Uterus (tissue), 4 donors: ENCODE measurements around the gene PCNX3. TPM values are rescaled to one million over a fixed set of nuclear protein-coding genes. Genes with fewer than 3 reads are reported as not detected.

Source experiments
- DNase-seq, 2 donors: peaks; one replicate each; pipeline ENCODE4 v3.0.0-alpha.2; 2019 to 2020
- H3K27ac ChIP-seq, 2 donors: fragments of 200-600 bp; sonication (generic); 1 replicate in 1 of 2; 2 replicates in 1 of 2; pipeline ENCODE4 v1.5.1; 2016 to 2018
- H3K27me3 ChIP-seq, 2 donors: fragments of 200-600 bp; sonication (generic); one replicate each; pipeline ENCODE4 v1.5.1; 2018 to 2019; ENCODE audit warnings: control low read depth in 1 of 2
- H3K36me3 ChIP-seq, 2 donors: fragments of 200-600 bp; sonication (generic); one replicate each; pipeline ENCODE4 v1.5.1; 2019; ENCODE audit warnings: control low read depth in 1 of 2
- H3K4me1 ChIP-seq, 2 donors: fragments of 200-600 bp; sonication (generic); one replicate each; pipeline ENCODE4 v1.5.1; 2018 to 2019; ENCODE audit warnings: control low read depth in 1 of 2
- H3K4me3 ChIP-seq, 2 donors: fragments of 200-600 bp; sonication (generic); 1 replicate in 1 of 2; 2 replicates in 1 of 2; pipeline ENCODE4 v1.5.1; 2018 to 2019; ENCODE audit warnings: mild to moderate bottlenecking in 1 of 2
- H3K9me3 ChIP-seq, 2 donors: fragments of 200-600 bp; sonication (generic); one replicate each; pipeline ENCODE4 v1.5.1; 2019; ENCODE audit warnings: control low read depth in 1 of 2
- CTCF ChIP-seq, 4 experiments: fragments of 200-600 bp in 2 of 4; fragments of 450-650 bp in 2 of 4; sonication (generic) in 2 of 4; IDR thresholded peaks; one replicate each; pipeline ENCODE4 v1.5.1; 2016 to 2019; ENCODE audit warnings: antibody characterized with exemption in 4 of 4, mild to moderate bottlenecking in 2 of 4, moderate library complexity in 1 of 4
- POLR2A ChIP-seq, 2 donors: fragments of 450-650 bp; IDR thresholded peaks; one replicate each; pipeline ENCODE4 v1.6.1; 2016; ENCODE audit warnings: antibody characterized with exemption in 2 of 2, mild to moderate bottlenecking in 1 of 2, moderate library complexity in 1 of 2
- intact Hi-C: fragments of 100-400 bp; cut with DNase I; formaldehyde crosslinking; loops from one replicate; pipeline ENCODE4 v1.15.1; 2023; ENCODE audit warnings: low total_unique reads
- total RNA-seq, 4 donors: library from RNA; depleted of rRNA in 3 of 4; stranded (reverse); fragments of >200 nt in 3 of 4; gene quantifications; one replicate each; pipeline versions ENCODE4 v1.1.0 to v1.2.4, GENCODE V29; 2014 to 2023
- donor health status: DM: yes; HTN: yes; CAD: no.

Gene PCNX3
- total RNA-seq, 4 donors from 2014 or later: 6.8 to 47.4 (median 24.6) TPM

- intact Hi-C loops: no loop called here
- Histone ChIP-seq H3K27me3 (no peaks in the 10 kb centered on the region), H3K4me1 (peaks cover 0 to 22% of the 10 kb centered on the region in 2 donors), H3K36me3 (no peaks in the 10 kb centered on the region), H3K4me3 (peak overlapping the region in 1 of 2 donors; percentile 1), H3K27ac (peak overlapping the region; percentile 86 to 87), H3K9me3 (no peaks in the 10 kb centered on the region)
- DNase-seq: no peak
- TF ChIP-seq POLR2A (IDR thresholded peaks at IDR 0.05): no peak
- no peak for TF ChIP-seq CTCF (IDR thresholded peaks at IDR 0.05)
Observed at GRCh38 chr11:65611758-65612603, 3.6 kb upstream of the PCNX3 start.

GRCh38 chr11:65612691-65613090, 2.9 kb upstream of the PCNX3 start:
- DNase-seq: no peak
- H3K27me3 ChIP-seq: no peaks in the 10 kb centered on the region
- peak overlapping the region; percentile 68 to 86 for H3K4me3 ChIP-seq
- H3K4me1 ChIP-seq: peaks cover 0 to 22% of the 10 kb centered on the region in 2 donors
- no peaks in the 10 kb centered on the region for H3K9me3 ChIP-seq
- intact Hi-C loops: no loop called here
- H3K27ac ChIP-seq: peak overlapping the region; percentile 86 to 87
- no peaks in the 10 kb centered on the region for H3K36me3 ChIP-seq
- TF ChIP-seq CTCF (IDR thresholded peaks at IDR 0.05): no peak
- TF ChIP-seq POLR2A (IDR thresholded peaks at IDR 0.05): no peak

- intact Hi-C loops: no loop called here
- H3K36me3 ChIP-seq: no peaks in the 10 kb centered on the region
- peak overlapping the region; percentile 68 to 86 for H3K4me3 ChIP-seq
- peak overlapping the region; percentile 86 to 87 for H3K27ac ChIP-seq
- DNase-seq: peak; percentile 52 to 59
- TF ChIP-seq POLR2A (IDR thresholded peaks at IDR 0.05): no peak
- peaks cover 0 to 22% of the 10 kb centered on the region in 2 donors for H3K4me1 ChIP-seq
- no peaks in the 10 kb centered on the region for H3K27me3 ChIP-seq
- H3K9me3 ChIP-seq: no peaks in the 10 kb centered on the region
Observed at GRCh38 chr11:65613091-65613928, 2.3 kb upstream of the PCNX3 start.

- Histone ChIP-seq H3K27ac (peak overlapping the region; percentile 75 to 87), H3K4me1 (peaks cover 0 to 19% of the 10 kb centered on the region in 2 donors), H3K9me3 (no peaks in the 10 kb centered on the region), H3K36me3 (no peaks in the 10 kb centered on the region), H3K4me3 (peak overlapping the region; percentile 87 to 93), H3K27me3 (no peaks in the 10 kb centered on the region)
- intact Hi-C loops: no loop called here
- TF ChIP-seq POLR2A (IDR thresholded peaks at IDR 0.05) (no peak), CTCF (IDR thresholded peaks at IDR 0.05) (no peak)
- DNase-seq: no peak
Observed at GRCh38 chr11:65615950-65616574, 486 bp downstream of the PCNX3 start.

- Histone ChIP-seq H3K4me3 (peak overlapping the region; percentile 87 to 93), H3K27me3 (no peaks in the 10 kb centered on the region), H3K9me3 (no peaks in the 10 kb centered on the region), H3K36me3 (no peaks in the 10 kb centered on the region), H3K27ac (peak overlapping the region in 1 of 2 donors; percentile 87), H3K4me1 (peaks cover 0 to 19% of the 10 kb centered on the region in 2 donors)
- TF ChIP-seq CTCF (IDR thresholded peaks at IDR 0.05) (no peak), POLR2A (IDR thresholded peaks at IDR 0.05) (no peak)
- intact Hi-C loops: no loop called here
- no peak for DNase-seq
Observed at GRCh38 chr11:65616575-65617001, 1.0 kb downstream of the PCNX3 start.
